AG09309 (cell line): ENCODE results near the gene FILIP1.

Source experiments
- DNase-seq: peaks from one replicate; pipeline ENCODE4 v3.0.0-alpha.2; 2010; ENCODE audit warnings: low read depth
- H3K4me3 ChIP-seq: 2 replicates; pipeline ENCODE4 v1.5.1; 2011; ENCODE audit warnings: mild to moderate bottlenecking, low read depth, low read length, moderate library complexity; ENCODE audit not compliant: control insufficient read depth
- CTCF ChIP-seq: IDR thresholded peaks from 2 replicates; pipeline ENCODE4 v1.5.1; 2011; ENCODE audit warnings: mild to moderate bottlenecking, low read depth, low read length, inconsistent platforms; ENCODE audit not compliant: insufficient read depth, control insufficient read depth; ENCODE audit errors: missing control alignments

Gene FILIP1

GRCh38 chr6:75272145-75272840 lies 221.3 kb downstream of the FILIP1 start:
- no peak overlapping the region for H3K4me3 ChIP-seq
- TF ChIP-seq CTCF: no peak
- peak; percentile 29 for DNase-seq

GRCh38 chr6:75268988-75269354 lies 224.6 kb downstream of the FILIP1 start:
- H3K4me3 ChIP-seq: no peak overlapping the region
- DNase-seq: no peak
- no peak for TF ChIP-seq CTCF

GRCh38 chr6:75268121-75268987 lies 225.2 kb downstream of the FILIP1 start:
- DNase-seq: no peak
- TF ChIP-seq CTCF: no peak
- H3K4me3 ChIP-seq: no peak overlapping the region

- no peak overlapping the region for H3K4me3 ChIP-seq
- TF ChIP-seq CTCF: no peak
- no peak for DNase-seq
Measured at GRCh38 chr6:75267461-75267860, 226.1 kb downstream of the FILIP1 start.

GRCh38 chr6:75266716-75267291 lies 226.8 kb downstream of the FILIP1 start:
- DNase-seq: peak; percentile 33

More at GRCh38 chr6:75266716-75267291, 226.8 kb downstream of the FILIP1 start:
- H3K4me3 ChIP-seq: no peak overlapping the region
- TF ChIP-seq CTCF: peak; percentile 62
